ENCODE data around the gene PRDM16.
A peak's percentile ranks its signal among the peaks of the same experiment; 100 is the strongest.

Gene PRDM16

DNA sequence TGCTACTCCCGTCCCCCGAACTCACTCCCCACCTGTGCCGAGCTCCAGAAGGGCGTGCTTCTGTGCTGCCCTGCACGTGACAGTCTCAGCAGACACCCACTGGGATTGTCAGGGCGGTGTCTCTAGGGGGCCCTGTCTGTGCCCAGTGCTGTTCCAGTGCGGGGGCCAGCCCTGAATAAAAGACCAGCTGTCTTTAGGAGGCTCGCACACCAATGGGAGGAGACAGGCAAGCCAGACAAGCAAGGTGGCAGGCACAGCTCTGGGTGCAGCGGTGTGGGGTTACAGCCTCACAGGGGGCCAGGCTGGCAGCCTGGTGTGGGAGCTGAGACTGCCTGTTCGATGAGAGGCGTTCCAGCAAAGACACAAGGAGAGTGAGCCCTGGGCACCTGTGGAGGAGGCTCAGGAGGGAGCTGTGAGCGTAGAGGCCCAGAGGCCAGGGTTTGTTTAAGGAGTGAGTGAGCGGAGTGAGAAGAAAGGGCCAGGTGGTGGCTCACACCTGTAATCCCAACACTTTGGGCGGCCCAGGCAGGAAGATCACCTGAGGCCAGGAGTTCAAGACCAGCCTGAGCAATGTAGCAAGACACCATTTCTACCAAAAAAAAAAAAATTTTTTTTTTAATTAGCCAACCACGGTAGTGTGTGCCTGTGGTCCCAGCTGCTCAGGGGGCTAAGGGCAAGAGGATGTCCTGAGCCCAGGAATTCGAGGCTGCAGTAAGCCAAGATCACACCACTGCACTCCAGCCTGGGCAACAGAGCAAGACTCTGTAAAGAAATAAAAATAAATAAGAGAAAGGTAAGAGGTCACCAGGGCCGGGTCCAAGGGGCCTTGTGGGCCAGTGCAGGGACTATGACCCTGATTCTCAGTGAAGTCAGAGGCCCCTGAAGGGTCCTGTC is 337.2 kb downstream of the PRDM16 start:
- DNase-seq, result peak in 1 of 3 experiments; percentile 16

DNA sequence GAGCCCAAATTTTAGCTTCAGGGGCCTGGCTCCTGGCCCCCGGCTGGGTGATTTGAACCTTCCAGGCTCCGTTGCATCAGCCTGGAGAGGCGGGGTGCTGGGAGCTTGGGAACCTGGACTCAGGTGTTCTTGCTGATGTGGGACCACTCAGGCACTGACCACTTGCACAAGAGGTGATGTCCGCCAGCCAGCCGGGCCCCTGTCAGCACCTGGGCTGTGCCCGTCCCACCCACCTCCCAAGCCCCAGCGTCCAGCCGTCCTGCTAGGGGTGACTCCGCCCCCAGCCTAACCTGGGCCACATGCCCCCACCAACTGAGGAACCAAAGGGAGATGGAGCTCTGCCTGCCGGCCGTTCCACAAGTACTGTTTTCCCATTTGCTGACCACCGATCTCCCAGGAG is 338.0 kb downstream of the PRDM16 start:
- no peak for DNase-seq

DNA sequence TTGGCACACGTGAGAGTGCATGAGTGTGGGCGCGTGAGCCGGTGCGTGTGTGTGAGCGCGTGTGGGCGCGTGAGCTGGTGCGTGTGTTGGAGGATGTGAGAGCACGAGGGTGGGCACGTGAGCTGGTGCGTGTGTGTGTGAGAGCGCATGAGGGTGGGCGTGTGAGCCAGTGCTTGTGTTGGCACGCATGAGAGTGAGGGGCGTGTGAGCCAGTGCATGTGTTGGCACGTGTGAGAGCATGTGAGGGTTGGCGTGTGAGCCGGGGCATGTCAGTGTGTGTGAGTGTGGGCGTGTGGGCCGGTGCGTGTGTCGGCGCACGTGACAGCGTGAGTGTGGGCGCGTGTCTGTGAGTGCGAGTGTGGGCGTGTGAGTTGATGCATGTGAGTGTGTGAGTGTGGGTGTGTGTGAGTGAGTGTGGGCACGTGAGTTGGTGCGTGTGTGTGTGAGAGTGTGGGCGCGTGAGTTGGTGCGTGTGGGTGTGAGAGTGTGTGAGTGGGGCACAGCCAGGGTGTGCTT is 339.8 kb downstream of the PRDM16 start:
- no peak for DNase-seq

DNA sequence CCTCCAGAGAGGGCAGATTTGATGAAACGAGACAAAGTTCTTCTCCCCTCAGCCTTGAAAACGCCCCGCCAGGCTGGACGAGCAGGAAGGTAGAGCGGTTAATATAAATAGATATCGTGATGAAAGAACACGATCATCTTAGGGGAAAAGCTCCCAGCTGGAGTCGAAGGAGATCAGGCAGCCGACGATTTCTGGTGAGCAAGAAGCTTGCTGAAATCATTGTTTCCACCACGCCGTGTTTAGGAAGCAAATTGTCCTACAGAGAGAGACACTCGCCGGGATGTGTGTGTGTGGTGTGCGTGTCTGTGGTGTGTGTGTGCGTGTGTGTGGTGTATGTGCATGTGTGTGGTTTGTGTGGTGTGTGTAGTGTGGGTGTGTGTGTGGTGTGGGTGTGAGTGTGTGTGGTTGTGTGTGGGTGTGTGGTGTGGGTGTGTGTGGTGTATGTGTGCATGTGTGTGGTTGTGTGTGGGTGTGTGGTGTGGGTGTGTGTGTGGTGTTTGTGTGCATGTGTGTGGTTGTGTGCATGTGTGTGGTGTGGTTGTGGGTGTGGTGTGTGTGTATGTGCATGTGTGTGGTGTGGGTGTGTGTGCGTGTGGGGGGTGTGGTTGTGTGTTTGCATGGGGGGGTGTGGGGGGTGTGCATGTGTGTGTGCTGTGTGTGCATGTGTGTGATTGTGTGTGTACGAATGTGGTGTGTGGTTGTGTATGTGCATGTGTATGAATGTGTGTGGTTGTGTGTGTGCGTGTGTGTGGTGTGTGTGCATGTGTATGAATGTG is 340.6 kb downstream of the PRDM16 start:
- DNase-seq, result no peak

DNA sequence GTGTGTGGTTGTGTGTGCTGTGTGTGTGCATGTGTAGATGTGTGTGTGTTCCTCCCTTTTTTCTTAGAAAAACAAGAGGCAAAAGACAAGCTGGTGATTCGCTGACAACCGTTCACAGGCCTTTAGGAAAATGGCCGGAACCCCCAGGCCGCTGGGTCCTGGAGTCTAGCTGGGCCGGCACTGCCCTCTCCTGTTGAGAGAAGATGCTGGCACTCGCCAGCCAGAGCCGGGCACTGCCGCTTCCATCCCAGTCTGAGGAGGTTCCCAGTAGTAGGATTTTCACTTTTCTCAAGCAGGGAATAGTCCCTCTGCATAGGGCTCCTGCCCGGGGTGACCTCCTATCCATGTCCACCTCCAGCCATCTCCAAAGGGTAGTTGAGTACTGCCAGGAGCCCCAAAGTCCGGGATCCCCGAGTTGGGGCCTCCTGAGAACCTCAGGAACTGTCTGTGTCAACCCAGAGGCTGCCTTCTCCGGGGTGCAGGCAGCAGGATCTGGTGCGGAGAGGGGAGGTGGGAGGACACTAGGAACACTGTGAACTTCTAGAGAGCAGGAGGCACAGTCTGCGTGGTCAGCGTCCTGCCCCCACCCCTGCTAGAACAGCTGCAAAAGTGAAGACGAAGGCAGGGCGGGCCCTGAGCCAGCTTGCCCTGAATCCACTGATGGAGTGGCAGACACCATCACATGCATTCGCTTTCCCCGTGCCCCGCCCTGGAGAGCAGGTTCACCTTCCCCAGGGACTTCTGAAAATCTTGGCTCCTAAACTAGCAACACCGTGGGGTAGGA is 341.3 kb downstream of the PRDM16 start:
- DNase-seq, result peak; percentile 13 to 56 (median 50)

DNA sequence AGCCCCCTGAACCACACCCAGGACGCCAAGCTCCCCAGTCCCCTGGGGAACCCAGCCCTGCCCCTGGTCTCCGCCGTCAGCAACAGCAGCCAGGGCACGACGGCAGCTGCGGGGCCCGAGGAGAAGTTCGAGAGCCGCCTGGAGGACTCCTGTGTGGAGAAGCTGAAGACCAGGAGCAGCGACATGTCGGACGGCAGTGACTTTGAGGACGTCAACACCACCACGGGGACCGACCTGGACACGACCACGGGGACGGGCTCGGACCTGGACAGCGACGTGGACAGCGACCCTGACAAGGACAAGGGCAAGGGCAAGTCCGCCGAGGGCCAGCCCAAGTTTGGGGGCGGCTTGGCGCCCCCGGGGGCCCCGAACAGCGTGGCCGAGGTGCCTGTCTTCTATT is 342.8 kb downstream of the PRDM16 start:
- no peak for DNase-seq

DNA sequence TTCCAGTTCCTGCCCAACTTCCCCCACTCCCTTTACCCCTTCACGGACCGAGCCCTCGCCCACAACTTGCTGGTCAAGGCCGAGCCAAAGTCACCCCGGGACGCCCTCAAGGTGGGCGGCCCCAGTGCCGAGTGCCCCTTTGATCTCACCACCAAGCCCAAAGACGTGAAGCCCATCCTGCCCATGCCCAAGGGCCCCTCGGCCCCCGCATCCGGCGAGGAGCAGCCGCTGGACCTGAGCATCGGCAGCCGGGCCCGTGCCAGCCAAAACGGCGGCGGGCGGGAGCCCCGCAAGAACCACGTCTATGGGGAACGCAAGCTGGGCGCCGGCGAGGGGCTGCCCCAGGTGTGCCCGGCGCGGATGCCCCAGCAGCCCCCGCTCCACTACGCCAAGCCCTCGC is 343.4 kb downstream of the PRDM16 start:
- no peak for DNase-seq

DNA sequence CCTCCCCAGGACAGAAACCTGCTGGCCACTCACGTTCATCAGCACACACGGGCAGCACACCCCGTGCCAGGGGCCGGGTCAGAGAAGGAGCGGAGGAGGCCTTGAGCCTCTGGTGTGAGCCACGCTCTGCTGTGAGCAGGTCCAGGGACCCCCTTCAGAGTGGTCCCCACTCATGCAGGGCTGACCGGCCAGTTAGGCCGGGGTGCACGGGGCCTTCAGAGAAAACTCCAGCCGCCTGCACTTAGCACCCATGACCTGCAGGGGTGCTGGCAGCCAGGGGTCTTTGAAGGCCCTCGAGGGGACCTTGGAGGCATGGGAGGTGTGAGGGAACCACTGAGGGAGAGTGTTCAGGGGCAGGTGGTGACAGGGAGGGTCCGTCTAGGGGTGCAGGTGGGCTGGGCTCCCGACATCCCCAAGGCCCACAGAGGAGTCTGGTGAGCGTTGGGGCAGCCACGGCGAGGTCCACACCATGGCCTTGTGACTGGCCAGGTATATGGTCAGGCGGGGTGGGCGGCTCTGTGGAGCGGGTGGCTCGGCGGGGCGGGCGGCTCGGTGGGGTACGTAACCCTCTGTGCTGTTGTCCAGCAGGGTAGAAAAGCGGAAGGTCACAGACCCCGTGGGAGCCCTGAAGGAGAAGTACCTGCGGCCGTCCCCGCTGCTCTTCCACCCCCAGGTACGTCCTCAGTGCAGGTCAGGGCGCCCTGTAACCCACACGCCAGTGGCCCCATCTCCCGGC is 345.1 kb downstream of the PRDM16 start:
- no peak for DNase-seq

DNA sequence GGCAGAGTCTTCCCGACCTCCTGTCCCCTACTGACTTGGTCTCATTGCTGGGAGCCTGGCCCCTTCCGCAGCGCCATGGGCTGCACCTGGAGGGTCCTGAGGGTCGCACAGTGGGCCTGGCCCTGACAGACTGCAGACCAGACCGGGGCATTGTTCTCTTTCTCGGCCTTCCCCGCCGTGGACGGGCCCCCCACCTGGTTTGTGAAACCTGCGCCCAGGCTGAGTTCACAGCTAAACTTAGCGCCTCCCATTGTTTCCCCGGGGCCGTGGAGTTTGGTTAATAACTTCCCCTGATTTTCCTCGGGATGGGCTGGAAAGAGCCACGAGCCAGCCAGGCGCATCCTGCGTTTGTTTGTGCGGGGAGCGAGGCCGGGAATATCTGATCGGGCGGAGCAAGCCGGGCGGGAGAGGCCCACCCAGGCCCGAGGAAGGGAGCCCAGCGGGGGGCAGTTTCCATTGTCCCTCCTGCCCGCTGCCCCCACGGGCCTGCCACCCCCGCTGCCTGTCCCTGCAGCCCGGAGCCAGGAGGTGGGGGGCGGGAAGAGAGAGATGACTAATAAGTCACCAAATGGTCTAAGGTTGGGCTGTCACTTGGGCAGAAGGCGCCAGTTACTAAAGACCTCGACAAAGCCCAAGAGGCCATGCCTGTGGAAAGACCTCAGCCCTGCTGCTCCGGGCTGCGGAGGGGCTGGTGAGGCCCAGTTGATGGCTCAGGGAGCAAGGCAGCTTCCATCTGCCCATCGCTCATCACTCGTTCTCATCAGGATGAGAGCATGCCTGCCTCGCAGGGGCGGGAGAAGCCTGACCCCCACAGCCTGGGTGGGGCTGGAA is 346.5 kb downstream of the PRDM16 start:
- DNase-seq, result no peak

DNA sequence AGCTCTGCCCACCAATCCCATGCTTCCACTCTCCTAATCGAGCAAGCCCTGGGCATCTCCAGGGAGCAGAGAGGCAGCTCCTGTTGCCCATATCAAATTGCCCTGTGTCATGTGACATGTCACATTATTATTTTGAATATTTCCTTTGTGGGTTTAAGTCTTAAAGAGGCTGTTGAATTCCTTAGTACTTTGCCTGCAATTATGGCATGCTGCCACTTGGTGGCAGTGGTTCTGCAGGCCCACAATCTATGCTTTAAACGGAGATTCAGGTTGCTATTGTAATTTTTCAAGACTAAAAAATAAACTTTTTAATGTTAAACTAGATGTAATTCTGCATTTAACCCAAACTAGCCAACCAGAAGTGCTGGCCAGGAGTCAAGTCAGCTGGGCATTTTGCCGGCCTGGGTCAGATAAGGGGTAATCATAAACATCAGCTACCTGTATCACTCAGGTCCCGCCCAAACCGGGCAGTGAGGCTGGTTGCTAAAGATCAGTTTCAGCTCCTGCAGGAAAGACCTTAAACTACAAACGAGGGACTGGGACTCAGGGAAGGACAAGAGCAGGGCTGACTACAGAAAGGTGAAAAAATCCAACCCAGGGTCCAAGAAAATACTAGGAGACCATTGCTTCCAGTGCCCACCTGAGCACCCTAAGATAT is 348.2 kb downstream of the PRDM16 start:
- DNase-seq, result no peak

DNA sequence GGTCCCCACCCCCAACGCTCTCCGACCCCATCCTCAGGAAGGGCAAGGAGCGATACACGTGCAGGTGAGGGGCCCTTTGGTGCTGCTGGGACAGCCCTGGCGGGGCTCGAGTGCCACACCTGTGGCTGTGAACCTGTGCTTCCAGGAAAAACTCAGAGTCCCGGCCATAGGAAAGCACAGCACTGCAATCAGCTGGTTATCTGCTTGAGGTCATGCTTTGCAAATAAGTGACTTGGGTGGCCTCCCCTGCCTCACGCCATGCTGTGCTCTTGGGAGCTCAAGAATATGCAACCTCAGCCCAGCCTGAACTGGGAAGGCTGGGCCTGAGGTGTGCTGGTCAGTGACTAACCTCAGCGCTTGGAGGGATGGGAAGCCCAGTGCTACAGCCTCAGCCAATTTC is 348.9 kb downstream of the PRDM16 start:
- DNase-seq, result no peak

DNA sequence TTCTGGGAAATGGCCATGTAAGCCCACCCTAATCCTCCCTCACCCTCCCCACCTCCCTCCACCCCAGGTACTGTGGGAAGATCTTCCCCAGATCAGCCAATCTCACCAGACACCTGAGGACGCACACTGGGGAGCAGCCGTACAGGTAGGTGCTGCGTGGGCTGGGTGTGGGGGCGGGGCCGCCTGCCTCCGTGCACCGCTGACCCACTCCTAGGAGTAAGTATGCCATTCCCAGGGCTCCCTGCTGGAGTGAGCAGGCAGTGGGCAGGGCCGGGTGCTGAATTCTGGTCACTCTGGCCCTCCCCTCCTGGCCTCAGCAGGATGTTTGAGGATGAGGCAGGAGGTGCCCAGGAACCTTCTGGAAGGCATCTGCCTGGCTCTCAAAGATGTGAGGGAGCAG is 349.6 kb downstream of the PRDM16 start:
- no peak for DNase-seq

DNA sequence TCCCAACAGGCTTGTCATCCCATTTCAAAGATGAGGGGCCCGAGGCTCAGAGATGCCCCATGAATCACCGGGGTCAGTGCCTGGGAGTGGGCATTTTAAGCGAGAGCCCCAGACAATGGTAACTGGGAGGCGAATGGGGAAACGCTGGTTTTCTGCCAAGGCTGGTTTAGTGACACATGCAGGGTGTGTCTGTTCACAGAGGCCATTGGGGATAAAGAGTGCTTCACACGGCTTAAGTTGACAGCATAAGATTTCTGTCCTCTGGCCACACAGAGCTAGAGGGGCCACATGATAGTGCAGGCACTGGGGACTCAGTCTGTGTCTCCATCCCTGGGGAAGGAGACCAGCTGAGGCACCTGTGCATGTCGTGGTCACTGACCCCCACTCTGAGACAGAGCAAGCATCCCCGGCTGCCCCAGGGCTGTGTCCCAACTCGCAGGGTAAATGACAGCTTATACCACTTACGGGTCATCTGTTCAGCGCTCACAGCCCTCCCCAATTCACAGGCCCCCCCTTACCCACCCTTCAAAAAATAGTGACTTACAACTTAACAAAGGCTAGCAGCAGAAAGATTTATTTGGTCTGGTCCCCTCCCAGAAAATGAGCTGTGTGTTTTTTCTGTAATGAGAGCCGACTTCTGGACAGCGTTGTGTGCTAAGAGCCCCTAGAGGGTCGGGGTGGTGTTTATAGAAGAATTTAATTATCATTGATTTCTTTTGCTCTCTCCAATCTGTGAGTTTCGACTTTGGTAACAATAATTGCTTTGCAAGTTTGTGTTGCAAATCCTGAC is 350.6 kb downstream of the PRDM16 start:
- peak in 1 of 3 experiments; percentile 3 for DNase-seq

DNA sequence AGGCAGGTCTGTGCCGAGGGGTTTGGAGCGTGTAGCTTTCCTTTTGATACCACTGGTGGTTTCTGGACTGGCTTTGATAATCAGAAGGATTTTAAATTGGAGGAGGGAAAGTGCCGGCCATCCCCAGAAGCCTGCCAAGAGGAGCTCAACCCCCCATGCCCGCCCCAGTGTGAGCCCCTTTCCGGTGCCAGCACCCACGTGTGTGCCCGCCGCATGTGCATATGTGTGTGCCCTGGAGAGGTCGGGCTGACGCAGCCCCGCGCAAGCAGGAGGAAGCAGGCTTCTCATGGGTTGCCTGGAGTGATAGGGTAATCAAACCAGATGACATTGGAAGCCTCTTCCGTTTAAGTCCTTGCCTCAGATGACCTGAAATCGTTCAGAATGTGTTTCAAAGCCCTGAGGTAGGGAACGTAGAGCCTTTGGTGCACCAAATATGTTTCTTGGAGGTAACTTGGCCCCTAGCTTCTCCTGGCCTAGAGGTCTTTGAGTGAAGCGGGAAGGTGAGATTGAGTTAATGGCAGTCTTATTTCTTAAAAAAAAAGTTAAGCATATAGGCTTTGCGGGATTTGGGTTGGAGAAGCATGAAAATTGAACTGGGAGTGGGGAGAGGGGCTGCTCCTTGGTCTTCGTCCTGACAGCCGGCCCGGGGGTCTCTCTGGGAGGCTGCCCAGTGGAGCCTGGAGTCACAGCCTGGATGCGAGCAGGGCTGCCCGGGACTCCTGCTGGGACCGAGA is 351.4 kb downstream of the PRDM16 start:
- peak in 1 of 3 experiments; percentile 3 for DNase-seq

DNA sequence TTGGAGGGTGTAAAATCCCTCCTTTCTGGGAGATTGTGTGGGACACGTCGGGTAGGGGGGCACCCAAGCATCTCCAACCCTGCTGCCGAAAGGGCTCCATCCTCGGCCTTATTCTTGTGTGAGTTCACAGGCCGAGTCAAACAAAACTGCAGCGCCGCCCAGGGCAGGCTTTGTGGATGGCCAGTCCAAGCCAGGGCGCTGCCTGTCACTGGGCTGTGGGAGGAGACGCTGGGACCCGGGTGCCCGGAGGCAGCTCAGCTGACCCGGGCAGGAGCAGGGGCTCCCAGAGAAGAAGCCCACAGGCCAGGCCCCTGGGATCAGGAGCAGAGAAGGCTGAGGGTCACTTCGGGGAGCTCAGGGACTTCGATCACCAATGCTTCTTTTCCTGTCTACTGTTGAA is 353.6 kb downstream of the PRDM16 start:
- DNase-seq, result no peak

DNA sequence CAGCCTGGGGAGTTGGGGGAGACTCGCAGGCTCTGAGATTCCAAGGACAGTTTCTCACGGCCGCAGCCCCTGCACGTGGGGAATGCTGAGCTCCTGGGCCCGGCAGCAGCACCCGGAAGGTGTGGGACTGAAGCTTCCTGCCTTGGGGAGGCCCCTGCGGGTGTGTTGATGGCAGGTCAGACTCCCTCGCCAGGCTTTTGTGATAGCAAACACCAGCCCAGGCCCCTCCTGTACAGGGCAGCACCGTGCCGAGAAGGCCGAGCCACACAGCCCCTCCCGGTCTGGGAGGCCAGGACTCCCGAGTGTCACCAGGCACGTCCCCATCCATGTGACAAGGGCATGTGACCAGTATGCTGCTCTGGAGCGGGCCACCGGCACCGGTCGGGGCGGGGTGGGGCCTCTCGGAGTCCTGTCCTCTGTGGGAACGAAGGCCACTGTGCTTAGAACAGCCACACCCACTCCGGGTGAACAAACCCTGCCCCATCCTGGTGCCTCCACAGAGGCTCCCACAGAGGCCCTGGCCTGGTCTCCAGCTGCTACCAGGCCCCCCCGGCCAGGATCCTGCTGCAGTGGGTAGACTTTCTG is 354.3 kb downstream of the PRDM16 start:
- no peak for DNase-seq

DNA sequence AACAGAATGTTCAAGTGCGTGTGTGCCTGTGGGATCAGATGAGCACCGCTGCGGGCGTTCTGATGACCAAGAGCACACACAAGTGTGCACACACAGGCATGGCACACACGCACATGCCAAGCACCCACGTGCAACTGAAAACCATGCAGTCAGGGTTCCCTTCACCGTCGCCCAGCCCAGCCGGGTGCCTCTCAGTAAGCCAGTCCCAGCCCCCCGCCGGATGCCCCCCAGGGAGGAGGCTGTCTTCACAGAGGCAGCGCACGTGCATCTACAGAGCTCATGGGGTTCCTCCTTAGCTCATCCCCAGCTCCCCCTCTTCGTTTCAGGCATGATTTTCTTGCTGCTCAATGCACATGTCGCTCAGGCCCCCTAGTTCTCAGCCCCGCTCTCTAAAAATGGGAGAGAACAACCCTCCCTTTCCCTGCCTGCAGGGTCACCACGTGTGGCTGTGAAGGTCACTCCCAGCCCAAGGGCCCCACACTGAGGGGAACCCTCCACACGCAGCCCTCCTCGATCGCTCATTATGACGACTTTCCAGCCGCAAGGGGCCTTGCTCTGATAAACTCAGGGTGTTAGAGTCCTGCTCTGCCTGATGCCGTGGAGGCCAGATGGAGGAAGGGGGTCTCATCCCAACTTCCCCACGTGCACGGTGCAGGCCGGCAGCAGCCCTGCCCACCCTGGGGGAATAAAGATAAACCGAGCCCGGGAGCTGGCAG is 355.1 kb downstream of the PRDM16 start:
- no peak for DNase-seq

Data from NCI-H1417 (cell line).